Stimulated activated CD4-positive, alpha-beta T cell treated with anti-CD3 and anti-CD28 coated beads, TNF-alpha, amount 100 ng/mL, for 4 hours (primary cell): ENCODE data around the gene C11orf68.

Experiments
- DNase-seq, 3 experiments: peaks; one replicate each; pipeline ENCODE4 v3.0.0-alpha.2; 2020; ENCODE audit warnings: low read depth in 3 of 3

Gene C11orf68

DNA sequence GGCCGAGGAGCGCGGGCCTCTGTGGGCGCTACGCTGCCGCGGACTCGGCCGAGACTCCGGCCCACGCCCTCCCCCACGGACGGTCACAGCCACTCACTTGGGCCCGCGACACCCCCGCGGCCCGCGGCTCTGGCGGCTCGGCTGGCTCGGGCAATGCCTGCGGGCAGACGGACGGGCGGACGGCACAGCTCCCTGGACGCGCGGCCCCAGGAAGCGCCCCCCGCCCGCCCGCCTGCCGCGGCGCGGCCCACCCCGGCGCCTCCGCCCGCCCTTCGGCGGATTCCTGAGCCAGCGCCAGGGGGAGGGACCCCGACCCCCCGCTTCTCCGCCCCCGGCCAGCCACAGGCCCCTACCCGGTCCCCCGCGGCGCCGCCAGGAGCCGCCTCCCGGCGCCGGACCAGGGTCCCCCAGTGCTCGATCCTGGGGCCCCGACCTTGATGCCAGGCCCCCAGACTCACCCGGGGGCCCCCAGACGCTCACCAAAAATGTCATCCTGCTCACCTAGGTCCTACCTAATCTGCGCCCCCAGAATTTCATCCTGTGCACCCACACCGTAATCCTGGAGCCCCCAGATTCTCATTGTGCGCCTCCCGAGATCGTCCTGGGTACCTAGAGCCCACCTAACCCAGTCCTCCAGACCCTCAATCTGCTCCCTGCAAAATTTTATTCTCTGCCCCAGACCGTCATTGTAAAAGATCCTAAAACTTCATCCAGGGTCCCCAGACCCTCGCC lies 46.1 kb downstream of the C11orf68 start, which contains the start of gene EFEMP2:
TSS of gene EFEMP2 (minus strand) at position 215 of the 732 bp plus-strand sequence. CDS start 446 bp downstream, outside the sequence.
- no peak for DNase-seq

DNA sequence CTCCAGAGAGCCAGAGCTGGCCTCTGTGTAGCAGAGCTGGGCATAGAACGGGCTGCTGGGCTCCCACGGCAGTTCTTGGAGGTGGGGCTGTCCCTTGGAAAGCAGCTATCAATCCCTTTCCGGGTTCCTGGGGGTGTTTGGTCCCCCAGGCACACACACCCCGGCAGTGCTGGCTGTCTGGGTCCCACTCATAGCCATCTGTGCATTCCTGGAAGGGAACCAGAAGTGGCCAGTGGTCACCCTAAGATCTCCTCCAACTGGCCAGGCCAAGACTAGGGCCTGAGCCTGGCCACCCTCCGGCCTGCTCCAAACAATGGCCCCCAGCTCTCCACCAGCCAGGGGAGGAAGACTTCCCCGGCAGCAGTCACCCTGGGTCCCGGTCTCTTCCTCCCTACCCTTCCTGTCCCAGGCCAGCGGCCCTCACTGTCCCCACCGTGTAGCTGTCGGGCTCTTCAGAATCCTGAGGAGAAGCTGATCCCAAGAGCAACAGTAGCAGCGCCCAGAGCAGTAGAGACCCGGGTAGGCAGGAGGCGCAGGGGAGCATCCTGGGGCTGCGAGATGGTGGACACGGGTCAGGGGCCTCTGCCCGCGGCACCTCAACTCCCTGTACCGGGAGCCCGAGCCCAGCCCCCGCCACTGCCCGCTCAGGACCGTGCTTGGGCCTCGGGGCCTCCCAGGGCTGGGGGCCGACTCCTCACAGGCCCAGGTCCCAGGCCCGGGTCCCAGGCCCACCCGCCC lies 46.9 kb downstream of the C11orf68 start:
- no peak for DNase-seq

DNA sequence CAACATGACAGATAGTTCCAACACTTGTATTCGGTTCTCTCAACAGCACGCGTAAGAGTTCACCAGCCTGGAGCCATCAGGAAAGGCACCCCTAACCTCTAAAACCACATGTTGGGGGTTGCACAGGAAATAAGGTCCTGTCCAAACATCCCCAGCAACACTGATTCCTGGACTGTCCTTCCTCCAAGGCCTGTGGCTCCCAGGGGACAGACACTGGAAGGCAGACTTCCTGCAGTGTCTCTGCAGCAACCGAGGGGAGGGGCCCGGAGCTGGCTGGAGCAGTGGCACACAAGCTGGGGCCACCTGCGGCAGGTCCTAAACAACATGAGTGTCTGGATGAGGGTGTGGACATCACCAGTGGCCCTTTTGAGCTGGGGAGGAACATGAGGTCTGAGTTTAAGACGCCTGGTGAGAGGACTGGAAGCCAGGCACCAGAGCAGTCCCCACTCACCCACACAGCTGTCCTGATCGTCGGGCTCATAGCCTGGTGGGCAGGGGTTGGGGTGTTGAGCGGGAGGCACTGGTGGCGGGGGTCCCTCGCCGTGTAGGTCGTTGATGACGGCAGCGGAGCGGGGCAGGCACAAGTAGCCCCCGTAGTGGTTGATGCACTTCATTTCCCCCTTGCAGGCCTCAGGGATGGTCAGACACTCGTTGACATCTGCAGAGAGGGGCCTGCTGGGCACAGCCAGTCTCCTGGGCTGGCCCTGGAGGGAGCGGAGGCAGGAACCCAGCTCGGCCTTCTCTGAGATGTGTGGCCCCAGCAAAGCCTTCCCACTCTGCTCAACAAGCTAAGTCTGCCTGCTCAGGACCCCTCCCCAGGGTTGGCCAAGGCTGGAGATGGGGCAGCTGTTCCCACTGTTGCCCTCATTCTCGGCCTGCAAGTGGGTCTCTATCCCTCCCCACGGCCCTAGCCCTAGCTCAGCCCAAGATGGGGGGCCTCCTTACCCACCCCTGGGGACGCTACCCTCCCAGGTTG lies 47.9 kb downstream of the C11orf68 start:
- no peak for DNase-seq

DNA sequence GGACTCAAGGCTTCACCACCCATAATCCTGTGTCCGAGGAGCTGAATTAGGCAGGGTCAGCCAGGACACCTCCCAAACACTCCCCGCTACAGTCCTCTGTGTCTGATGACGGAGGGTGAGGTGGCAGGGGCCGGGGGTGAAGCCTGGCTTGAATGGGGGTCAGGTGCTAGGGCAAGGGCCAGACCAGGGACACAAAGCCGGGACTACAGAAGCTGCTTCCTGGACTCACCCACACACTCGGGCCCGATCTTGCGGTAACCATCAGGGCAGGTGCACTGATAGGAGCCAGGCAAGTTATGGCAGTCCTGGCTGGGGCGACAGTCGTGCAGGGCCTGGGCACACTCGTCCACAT lies 48.6 kb downstream of the C11orf68 start:
- no peak for DNase-seq

DNA sequence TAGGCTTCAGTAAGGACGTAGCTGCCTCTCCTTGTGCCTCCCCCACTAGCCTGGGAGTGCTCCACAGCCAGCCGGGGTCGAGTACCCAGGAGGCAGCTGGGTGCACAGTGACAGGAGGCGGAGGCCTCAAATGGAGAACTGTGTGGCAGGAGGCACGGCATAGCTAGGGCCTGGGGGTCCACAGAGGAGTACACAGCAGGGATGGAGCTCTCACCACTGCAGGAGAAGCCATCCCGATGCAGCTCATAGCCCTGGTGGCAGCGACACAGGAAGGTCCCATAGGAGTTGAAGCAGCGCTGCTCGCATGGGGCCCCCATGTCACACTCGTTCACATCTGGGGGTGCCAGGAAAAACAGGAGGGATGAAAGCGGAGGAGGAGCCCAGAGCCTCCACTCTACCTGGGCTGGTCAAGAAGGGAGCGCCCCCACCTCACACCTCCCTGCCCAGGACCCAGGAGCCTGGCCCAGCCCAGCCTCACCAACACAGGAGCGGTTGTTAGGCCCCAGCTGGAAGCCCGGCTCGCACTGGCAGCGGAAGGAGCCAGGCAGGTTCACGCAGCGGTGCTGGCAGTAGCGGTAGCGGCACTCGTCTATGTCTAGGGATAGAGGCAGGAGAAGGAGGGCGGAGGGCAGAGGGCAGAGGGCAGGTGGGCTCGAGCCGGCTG lies 49.1 kb downstream of the C11orf68 start:
- no peak for DNase-seq

DNA sequence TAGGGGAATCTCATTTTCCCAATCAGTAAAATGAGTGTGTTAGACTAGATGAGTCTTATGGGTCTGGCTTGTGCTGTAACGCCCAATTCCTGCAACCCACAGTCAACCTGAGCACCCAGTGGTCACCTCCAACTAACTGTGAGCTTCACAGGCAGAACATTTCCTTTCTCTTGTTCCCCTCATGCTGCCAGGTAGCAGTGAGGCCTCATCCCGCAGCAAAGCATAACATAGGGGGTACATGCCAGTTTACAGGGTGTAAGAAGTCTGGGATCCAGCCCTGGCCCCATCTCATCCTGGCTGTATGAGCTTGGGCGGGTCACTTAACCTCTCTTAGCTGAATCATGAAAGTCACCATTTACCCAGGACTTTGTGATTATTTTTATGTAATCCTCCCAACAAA lies 50.0 kb downstream of the C11orf68 start:
- DNase-seq = no peak

DNA sequence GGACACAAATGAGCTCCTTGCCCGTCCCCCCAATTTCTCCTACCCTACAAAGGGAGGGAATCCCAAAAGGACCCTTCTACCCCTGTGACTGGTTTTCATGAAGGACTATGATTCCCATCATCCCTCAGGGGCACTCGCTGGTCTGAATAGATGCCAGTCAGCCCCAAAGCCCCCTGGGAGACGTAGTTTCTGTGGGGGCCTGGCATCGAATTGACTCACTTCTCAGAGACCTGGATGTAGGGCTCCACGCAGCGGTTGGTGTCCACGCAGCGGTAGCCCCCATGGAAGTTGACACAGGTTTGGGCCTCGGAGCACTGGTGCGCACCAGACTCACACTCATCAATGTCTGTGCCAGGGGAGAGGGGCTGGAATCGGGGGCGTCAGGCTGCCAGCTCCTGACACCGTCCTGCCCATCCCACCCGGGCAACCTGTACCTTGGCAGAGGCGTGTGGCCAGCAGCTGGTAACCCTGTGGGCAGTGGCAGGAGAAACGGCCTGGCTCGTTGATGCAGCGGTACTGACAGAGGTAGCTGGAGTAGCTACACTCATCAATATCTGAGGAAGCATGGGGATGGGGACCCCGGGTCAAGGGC lies 50.7 kb downstream of the C11orf68 start:
- no peak for DNase-seq

DNA sequence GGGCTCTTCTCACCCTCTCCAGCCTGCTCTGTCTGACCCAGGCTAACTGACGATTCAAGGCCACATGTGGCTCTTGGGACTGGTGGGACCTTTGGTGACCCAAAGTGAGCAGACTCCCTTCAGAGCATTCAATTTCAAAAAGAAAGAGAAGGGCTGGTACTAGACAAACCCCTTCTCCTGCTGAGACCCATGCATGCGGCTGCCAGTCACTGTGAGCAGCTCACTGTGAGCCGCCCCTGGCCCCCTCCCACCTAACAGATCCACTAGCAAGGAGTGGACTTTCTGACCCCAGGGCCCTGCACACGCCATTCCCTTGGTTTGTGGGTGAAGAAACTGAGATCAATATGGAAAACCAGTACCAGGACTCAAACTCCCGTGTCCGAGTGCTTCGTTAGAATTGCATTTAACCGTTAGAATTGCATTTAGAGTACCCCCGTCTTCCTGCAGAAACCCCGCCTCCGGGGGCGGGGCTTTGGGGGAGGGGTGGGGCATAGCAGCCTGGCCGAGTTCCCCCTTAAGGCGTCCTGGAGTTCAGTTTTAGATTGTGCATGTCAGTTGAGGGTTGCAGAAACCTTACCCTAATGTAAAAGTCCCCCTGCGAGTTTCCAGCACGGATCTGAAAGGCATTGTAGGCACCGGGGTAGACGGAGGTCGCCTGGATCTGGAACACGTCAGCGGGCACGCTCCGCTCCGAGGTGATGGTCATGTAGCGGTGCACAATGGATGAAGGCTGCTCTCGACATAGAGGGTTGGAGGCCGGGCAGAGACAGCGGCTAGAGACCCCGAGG lies 51.4 kb downstream of the C11orf68 start:
- DNase-seq = no peak
